Aorta (tissue), 5 donors: ENCODE data around the gene RAB11FIP4. TPM values are rescaled to one million over a fixed set of nuclear protein-coding genes. Genes with fewer than 3 reads are reported as not detected.

Source experiments
- ATAC-seq: fragments of 200-7000 bp; cut with Tn5 transposase; one replicate; pipeline ENCODE4 v1.9.1; 2022; ENCODE audit warnings: moderate library complexity; ENCODE audit not compliant: low FRiP score
- DNase-seq, 2 donors: peaks; one replicate each; pipeline ENCODE4 v3.0.0-alpha.2; 2020
- H3K27ac ChIP-seq, 2 donors: one replicate each; pipeline ENCODE4 v1.5.1; 2013; ENCODE audit warnings: low read length in 2 of 2, mild to moderate bottlenecking in 2 of 2, moderate library complexity in 2 of 2, control low read depth in 1 of 2, inconsistent platforms in 1 of 2, low read depth in 1 of 2
- H3K27me3 ChIP-seq, 2 donors: one replicate each; pipeline ENCODE4 v1.6.1; 2013; ENCODE audit warnings: control low read depth in 1 of 2, low read length in 1 of 2, mild to moderate bottlenecking in 1 of 2, moderate library complexity in 1 of 2; ENCODE audit not compliant: insufficient read depth in 2 of 2, control insufficient read depth in 1 of 2
- H3K36me3 ChIP-seq, 2 donors: one replicate each; pipeline ENCODE4 v1.6.1; 2013; ENCODE audit warnings: control low read depth in 1 of 2, low read length in 1 of 2, mild to moderate bottlenecking in 1 of 2; ENCODE audit not compliant: insufficient read depth in 2 of 2, control insufficient read depth in 1 of 2
- H3K4me1 ChIP-seq, 2 donors: one replicate each; pipeline ENCODE4 v1.6.1; 2013; ENCODE audit warnings: low read length in 2 of 2, control low read depth in 1 of 2, mild to moderate bottlenecking in 1 of 2, moderate library complexity in 1 of 2; ENCODE audit not compliant: insufficient read depth in 2 of 2, control insufficient read depth in 1 of 2
- H3K4me3 ChIP-seq, 2 donors: one replicate each; pipeline ENCODE4 v1.5.1; 2013; ENCODE audit warnings: low read length in 2 of 2, control low read depth in 1 of 2, mild to moderate bottlenecking in 1 of 2
- H3K9me3 ChIP-seq: one replicate; pipeline ENCODE4 v1.6.1; 2013; ENCODE audit warnings: mild to moderate bottlenecking, low read length; ENCODE audit not compliant: control insufficient read depth
- WGBS, 2 donors: extraction: QIAGEN DNeasy Blood & Tissue Kit; methylation state at CpG; one replicate each; pipeline ENCODE4 v1.1.7; 2013; 5-methylcytosine and 5-hydroxymethylcytosine counted together
- intact Hi-C, 2 donors: fragments of 100-400 bp; cut with DNase I; formaldehyde crosslinking; loops; one replicate each; pipeline versions ENCODE4 v1.14.2 to v1.15.0; 2022
- polyA plus RNA-seq, 2 donors: library from polyadenylated mRNA; stranded (reverse); fragments of 200-250 nt; gene quantifications; one replicate each; pipeline ENCODE4 v1.2.3, GENCODE V29; 2013
- total RNA-seq, 2 donors: library from RNA; stranded (reverse); fragmentation: NEBNext Ultra II Directional; extraction: Animal tissue kit (Norgen Biotek cat#: 25700); gene quantifications; one replicate each; pipeline ENCODE4 v1.2.1, GENCODE V29; 2021
- donor health status: healthy with polysubstance abuse.
- donor health status: Bipolar disorder and iron deficiency.
- donor health status: DM: no; HTN: no; CAD: no.
- donor health status: DM: no; HTN: no; CAD: no.
- donor health status: DM: yes; HTN: yes; CAD: no.

RAB11FIP4 gene
- total and polyA plus RNA-seq, 4 donors, result 0.15 to 2.6 (median 1.4) TPM

DNA sequence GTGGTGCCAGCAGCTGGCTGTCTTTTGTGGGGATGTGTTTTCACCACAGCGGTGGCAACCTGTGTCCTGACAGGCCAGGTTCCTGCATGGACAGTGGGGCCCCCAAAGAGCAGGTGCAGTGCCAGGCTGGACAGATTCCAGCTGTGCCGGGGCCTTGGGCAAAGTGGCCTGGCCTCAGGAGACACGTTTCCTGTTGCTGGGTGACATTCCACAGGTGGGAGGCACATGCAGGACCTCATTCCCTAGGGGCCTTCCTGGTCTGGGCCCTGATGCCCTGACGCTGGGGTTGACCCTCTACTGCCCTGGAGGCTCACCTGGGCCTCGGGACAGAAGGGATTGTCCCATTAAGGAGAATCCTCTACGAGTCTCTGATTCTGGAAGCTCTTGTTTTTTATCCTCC, 182.4 kb downstream of the RAB11FIP4 start:
- no peak for DNase-seq
- Histone ChIP-seq H3K27me3 (no peaks in the 10 kb centered on the region), H3K4me1 (peaks cover 0 to 6% of the 10 kb centered on the region in 2 donors), H3K27ac (peak overlapping the region in 1 of 2 donors; percentile 11), H3K36me3 (peaks cover 0 to 2% of the 10 kb centered on the region in 2 donors), H3K4me3 (no peak overlapping the region), H3K9me3 (no peaks in the 10 kb centered on the region)
- intact Hi-C loops, result no loop called here
- WGBS, 2 donors, result 77 to 86% methylated on average over 6 of the region's 6 CpGs
- ATAC-seq, result no peak

- H3K4me3 ChIP-seq, result no peak overlapping the region
- intact Hi-C loops, result no loop called here
- no peaks in the 10 kb centered on the region for H3K9me3 ChIP-seq
- peaks cover 0 to 6% of the 10 kb centered on the region in 2 donors for H3K4me1 ChIP-seq
- WGBS, 2 donors, result 96 to 97% methylated on average over 10 of the region's 10 CpGs
- H3K27me3 ChIP-seq, result no peaks in the 10 kb centered on the region
- H3K27ac ChIP-seq, result no peak overlapping the region
- no peak for DNase-seq
- peaks cover 0 to 2% of the 10 kb centered on the region in 2 donors for H3K36me3 ChIP-seq
- ATAC-seq, result no peak
These were observed 183.0 kb downstream of the RAB11FIP4 start for GRCh38 chr17:31574458-31574857.

DNA sequence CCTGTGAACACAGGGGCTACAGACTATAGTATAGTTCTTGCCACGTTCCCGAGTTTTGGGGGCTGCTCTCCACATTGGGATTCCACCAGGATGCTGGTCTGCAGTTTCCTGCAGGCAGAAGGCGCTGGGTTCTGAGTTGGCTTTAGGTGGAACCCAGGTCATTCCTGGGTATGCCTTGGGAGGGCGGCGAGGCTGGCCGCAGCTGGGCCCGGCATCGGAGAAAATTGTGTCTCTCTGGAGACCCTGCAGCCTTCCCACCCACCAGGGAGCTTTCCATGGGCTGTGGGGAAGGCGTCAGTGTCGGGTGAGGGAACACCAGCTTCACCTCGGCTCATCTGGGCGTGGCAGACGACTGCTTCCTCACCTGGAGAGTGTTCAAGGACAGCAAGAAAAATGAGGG, 183.6 kb downstream of the RAB11FIP4 start:
- DNase-seq, result no peak
- no peaks in the 10 kb centered on the region for H3K27me3 ChIP-seq
- peaks cover 0 to 2% of the 10 kb centered on the region in 2 donors for H3K36me3 ChIP-seq
- H3K4me3 ChIP-seq, result no peak overlapping the region
- no peak for ATAC-seq
- H3K27ac ChIP-seq, result no peak overlapping the region
- no peaks in the 10 kb centered on the region for H3K9me3 ChIP-seq
- intact Hi-C loops, result no loop called here
- 91 to 94% methylated on average over 13 of the region's 13 CpGs for WGBS, 2 donors
- H3K4me1 ChIP-seq, result peaks cover 0 to 6% of the 10 kb centered on the region in 2 donors

- H3K4me1 ChIP-seq, result peaks cover 0 to 4% of the 10 kb centered on the region in 2 donors
- no peaks in the 10 kb centered on the region for H3K27me3 ChIP-seq
- no peaks in the 10 kb centered on the region for H3K9me3 ChIP-seq
- H3K4me3 ChIP-seq, result no peak overlapping the region
- peak in 1 of 2 donors; percentile 74 for DNase-seq
- intact Hi-C loops, result no loop called here
- peak overlapping the region in 1 of 2 donors; percentile 2 for H3K27ac ChIP-seq
- ATAC-seq, result no peak
- 53 to 61% methylated on average over 4 of the region's 4 CpGs for WGBS, 2 donors
- peaks cover 0 to 2% of the 10 kb centered on the region in 2 donors for H3K36me3 ChIP-seq
These were observed 187.8 kb downstream of the RAB11FIP4 start for GRCh38 chr17:31579265-31579664.

DNA sequence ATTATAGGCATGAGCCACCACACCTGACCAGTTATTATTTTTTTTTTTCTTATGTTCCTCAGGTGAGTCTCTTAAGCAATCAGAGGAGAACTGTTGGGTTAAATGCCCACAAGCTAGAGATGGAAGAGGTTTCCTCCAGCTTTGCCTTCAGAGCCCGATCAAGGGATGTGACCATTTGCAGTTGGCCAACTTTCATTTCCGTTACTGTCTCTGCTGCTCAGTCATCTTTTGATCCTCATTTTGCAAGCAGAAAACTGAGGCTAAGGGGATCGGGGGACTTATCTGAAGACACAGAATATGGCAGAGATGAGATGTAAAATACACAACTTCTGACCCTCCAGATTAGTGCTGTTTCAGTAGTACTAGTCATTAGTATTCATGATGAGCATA, 188.8 kb downstream of the RAB11FIP4 start:
- ATAC-seq, result no peak
- Histone ChIP-seq H3K27me3 (no peaks in the 10 kb centered on the region), H3K4me3 (no peak overlapping the region), H3K9me3 (no peaks in the 10 kb centered on the region), H3K4me1 (peaks cover 0 to 4% of the 10 kb centered on the region in 2 donors), H3K27ac (peak overlapping the region in 1 of 2 donors; percentile 69), H3K36me3 (peaks cover 0 to 2% of the 10 kb centered on the region in 2 donors)
- intact Hi-C loops, result loop anchor here in 1 of 2 donors (5.0 kb wide), 1 partner anchor 117 kb away; no protein-coding TSS in a partner anchor
- WGBS, 2 donors, result 76 to 77% methylated on average over 3 of the region's 3 CpGs
- DNase-seq, result no peak

DNA sequence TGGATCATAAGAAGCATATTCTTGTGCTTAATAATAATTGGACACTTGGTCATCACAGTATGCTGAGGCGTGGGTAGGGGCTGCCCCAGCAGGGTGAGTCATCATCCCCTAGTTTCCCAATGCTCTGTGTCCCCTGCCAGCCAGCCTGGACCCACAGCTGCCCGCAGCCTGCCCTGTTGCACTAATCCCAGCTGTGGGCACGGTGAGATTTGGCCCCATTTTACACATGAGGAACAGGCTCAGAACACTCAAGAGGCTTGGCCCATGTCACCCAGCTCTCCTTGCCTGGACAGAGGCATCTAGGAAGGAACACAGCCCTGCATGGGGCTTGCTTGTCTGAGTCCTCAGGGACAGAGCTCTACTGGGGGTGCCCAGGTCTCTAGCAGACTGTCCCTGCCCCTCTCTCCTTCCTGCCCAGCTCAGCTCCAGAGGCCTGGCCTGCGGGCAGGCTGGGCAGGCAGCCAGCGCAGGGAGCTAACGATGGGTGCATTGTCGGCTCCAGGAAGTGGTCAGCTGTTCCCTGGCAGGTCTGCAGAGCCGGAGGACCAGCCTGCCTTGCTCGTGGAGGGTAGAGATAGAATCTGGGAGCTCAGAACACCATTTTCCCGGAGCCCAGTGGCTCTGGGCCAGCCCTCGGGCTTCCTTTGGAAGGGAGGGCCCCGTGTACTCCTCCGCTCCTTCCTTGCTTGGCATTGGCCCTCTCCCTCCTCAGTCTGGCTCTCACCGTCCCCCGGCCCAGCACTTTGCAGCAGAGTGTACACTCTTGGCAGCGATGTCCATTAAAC, 189.4 kb downstream of the RAB11FIP4 start:
- DNase-seq (peak; percentile 90 to 92), ATAC-seq (peak; percentile 86)
- Histone ChIP-seq H3K36me3 (peaks cover 0 to 2% of the 10 kb centered on the region in 2 donors), H3K27ac (peak overlapping the region; percentile 50 to 79), H3K4me1 (peaks cover 0 to 4% of the 10 kb centered on the region in 2 donors), H3K27me3 (no peaks in the 10 kb centered on the region), H3K4me3 (no peak overlapping the region), H3K9me3 (no peaks in the 10 kb centered on the region)
- intact Hi-C loops, result loop anchor here in 1 of 2 donors (1.0 to 5.0 kb wide), 2 partner anchors 15 to 116 kb away; no protein-coding TSS in a partner anchor
- WGBS, 2 donors, result 1 to 3% methylated on average over 16 of the region's 16 CpGs

- peak; percentile 87 to 88 for DNase-seq
- H3K4me1 ChIP-seq, result peaks cover 0 to 4% of the 10 kb centered on the region in 2 donors
These were observed 190.0 kb downstream of the RAB11FIP4 start for GRCh38 chr17:31581491-31581890.

DNA sequence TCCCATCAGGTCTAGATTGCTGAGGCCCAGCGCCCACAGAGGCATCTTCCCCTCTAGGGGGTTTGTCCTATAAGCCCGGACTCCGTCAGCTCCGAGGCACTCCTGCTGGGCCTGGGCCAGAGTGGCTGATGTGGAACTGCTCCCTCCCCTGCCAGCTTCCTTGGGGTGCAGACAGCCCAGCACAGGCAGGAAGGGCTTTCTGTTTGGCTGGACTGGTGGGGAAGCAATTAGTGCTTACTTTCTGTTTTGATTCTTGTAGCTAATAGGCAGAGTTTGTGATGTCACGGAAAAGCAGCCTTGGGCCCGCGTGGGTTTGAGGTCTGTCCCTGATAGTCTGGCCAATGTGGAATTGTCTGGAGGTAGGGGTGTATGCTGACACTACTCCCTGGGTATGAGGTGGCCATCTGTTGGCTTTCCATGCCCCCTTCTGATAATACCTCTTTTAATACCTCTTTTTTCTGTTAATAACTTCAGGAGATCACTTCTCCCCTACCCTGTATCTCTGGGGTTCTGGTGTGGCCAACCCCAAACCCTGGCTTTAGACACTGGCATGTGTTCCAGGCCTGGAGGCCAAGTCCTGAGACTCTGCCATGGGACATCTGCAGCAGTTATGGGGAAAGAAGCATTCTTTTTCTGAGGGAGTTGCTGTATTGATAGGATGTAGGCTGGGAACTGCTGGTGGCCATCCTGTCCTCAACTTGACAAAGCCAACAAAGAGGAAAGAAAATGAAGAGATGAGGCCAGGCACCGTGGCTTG, 190.9 kb downstream of the RAB11FIP4 start:
- Histone ChIP-seq H3K27me3 (no peaks in the 10 kb centered on the region), H3K4me1 (peaks cover 0 to 4% of the 10 kb centered on the region in 2 donors), H3K27ac (peak overlapping the region; percentile 50 to 79), H3K4me3 (no peak overlapping the region), H3K9me3 (no peaks in the 10 kb centered on the region), H3K36me3 (peaks cover 0 to 2% of the 10 kb centered on the region in 2 donors)
- 31 to 35% methylated on average over 8 of the region's 8 CpGs for WGBS, 2 donors
- intact Hi-C loops, result loop anchor here in 1 of 2 donors (5.0 kb wide), 1 partner anchor 115 kb away; no protein-coding TSS in a partner anchor
- ATAC-seq (peak; percentile 75), DNase-seq (peak; percentile 88 to 92)

More at GRCh38 chr17:31581491-31581890, 190.0 kb downstream of the RAB11FIP4 start:
- Histone ChIP-seq H3K4me3 (no peak overlapping the region), H3K9me3 (no peaks in the 10 kb centered on the region), H3K27ac (peak overlapping the region; percentile 50 to 79), H3K27me3 (no peaks in the 10 kb centered on the region), H3K36me3 (peaks cover 0 to 2% of the 10 kb centered on the region in 2 donors)
- 3 to 7% methylated on average over 4 of the region's 4 CpGs for WGBS, 2 donors
- ATAC-seq, result peak; percentile 83
- intact Hi-C loops, result loop anchor here in 1 of 2 donors (1.0 to 5.0 kb wide), 2 partner anchors 15 to 116 kb away; no protein-coding TSS in a partner anchor
